Measurements from ENCODE around the gene GASK1A. TPM values are rescaled to one million over a fixed set of nuclear protein-coding genes. Genes with fewer than 3 reads are reported as not detected.
"Not testable (repeated sequence)": the region's sequence is repeated elsewhere in the genome, so short reads cannot be mapped to it uniquely, and the experiment has no call there.

The GASK1A gene
- total and polyA plus RNA-seq, 2 of the 4 experiments (the other 2 are of a cell fraction): 0.18 to 0.19 TPM

- CTCF ChIA-PET; H2AK5ac ChIP-seq (ENCODE audit: low read depth, low read length); H3K4me3 ChIP-seq (ENCODE audit: insufficient read depth, low read depth, low read length); intact Hi-C loops (cut with micrococcal nuclease); DNase-seq; H3K4ac ChIP-seq (ENCODE audit: low read depth, low read length); H3K56ac ChIP-seq (ENCODE audit: extremely low read depth, insufficient read depth, low read length); H4K5ac ChIP-seq (ENCODE audit: low read depth, low read length); H3K36me3 ChIP-seq (ENCODE audit: control insufficient read depth, insufficient read depth, low read length); BruUV-seq (replicated peaks); POLR2A ChIA-PET (ENCODE audit: unreplicated experiment); H2AK9ac ChIP-seq (replicated peaks; ENCODE audit: low read depth, low read length, poor library complexity); H4K91ac ChIP-seq (ENCODE audit: insufficient read depth, low read depth, low read length); H3K9ac ChIP-seq (ENCODE audit: low read depth, low read length); dilution Hi-C loops (cut with HindIII; ENCODE audit: low sequenced_read_pairs, unreplicated experiment); H2BK20ac ChIP-seq (ENCODE audit: low read depth, low read length); H3K79me1 ChIP-seq (ENCODE audit: low read depth in 1 of 2, low read length in 2 of 2); H3K4me1 ChIP-seq (ENCODE audit: control insufficient read depth, insufficient read depth, low read length); H3K4me2 ChIP-seq (ENCODE audit: low read depth, low read length); in situ Hi-C loops (cut with MboI; ENCODE audit: low sequenced_read_pairs); H2AFZ ChIP-seq (replicated peaks; ENCODE audit: low read length, poor library complexity); H3K27me3 ChIP-seq (ENCODE audit: control insufficient read depth, insufficient read depth, low read length); H3K27ac ChIP-seq (ENCODE audit: insufficient read depth, low read length); H2BK5ac ChIP-seq (ENCODE audit: low read depth, low read length, poor library complexity, severe bottlenecking); ATAC-seq (ENCODE audit: low read depth); H3K9me1 ChIP-seq (ENCODE audit: insufficient read depth, low read length); H2BK15ac ChIP-seq (ENCODE audit: low read depth, low read length); H3K23ac ChIP-seq (ENCODE audit: low read depth, low read length); H2BK120ac ChIP-seq (ENCODE audit: low read depth, low read length); H3K14ac ChIP-seq (replicated peaks; ENCODE audit: low read depth, low read length); H3K18ac ChIP-seq (ENCODE audit: low read depth, low read length); H4K20me1 ChIP-seq (ENCODE audit: insufficient read depth, low read length); H3K9me3 ChIP-seq (ENCODE audit: control insufficient read depth, insufficient read depth, low read length); H4K8ac ChIP-seq (ENCODE audit: low read depth in 2 of 2, low read length in 2 of 2): not testable (repeated sequence)
- no CpG with 5 or more reads among the region's 5 CpGs for WGBS, 2 experiments (ENCODE audit: extremely low coverage in 2 of 2, insufficient read length in 1 of 2)
Measured at GRCh38 chr3:43070670-43071069, 91.6 kb downstream of the GASK1A start.

Measured in IMR-90 (cell line).